Loucy (cell line): ENCODE results near the gene OGG1.

Source experiments
- EZH2phosphoT487 ChIP-seq: fragments of 200-600 bp; IDR thresholded peaks from 2 replicates; pipeline ENCODE4 v1.6.1; 2018; ENCODE audit warnings: antibody characterized with exemption, mild to moderate bottlenecking, moderate library complexity, borderline replicate concordance
- TF ChIP-seq, protein P1 (sequence below): fragments of 200-600 bp; sonication (generic); conservative IDR thresholded peaks from 2 replicates; pipeline ENCODE4 v1.5.1; 2014; ENCODE audit warnings: mild to moderate bottlenecking, antibody characterized with exemption, low read length

- TF ChIP-seq, protein P1, sequence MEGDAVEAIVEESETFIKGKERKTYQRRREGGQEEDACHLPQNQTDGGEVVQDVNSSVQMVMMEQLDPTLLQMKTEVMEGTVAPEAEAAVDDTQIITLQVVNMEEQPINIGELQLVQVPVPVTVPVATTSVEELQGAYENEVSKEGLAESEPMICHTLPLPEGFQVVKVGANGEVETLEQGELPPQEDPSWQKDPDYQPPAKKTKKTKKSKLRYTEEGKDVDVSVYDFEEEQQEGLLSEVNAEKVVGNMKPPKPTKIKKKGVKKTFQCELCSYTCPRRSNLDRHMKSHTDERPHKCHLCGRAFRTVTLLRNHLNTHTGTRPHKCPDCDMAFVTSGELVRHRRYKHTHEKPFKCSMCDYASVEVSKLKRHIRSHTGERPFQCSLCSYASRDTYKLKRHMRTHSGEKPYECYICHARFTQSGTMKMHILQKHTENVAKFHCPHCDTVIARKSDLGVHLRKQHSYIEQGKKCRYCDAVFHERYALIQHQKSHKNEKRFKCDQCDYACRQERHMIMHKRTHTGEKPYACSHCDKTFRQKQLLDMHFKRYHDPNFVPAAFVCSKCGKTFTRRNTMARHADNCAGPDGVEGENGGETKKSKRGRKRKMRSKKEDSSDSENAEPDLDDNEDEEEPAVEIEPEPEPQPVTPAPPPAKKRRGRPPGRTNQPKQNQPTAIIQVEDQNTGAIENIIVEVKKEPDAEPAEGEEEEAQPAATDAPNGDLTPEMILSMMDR, result no peak
- TF ChIP-seq EZH2phosphoT487, result no peak
Observed at GRCh38 chr3:9779721-9780457, 30.1 kb downstream of the OGG1 start.
